LNCaP clone FGC (cell line): ENCODE data around the gene SLC10A7.

Experiments used
- DNase-seq: peaks from one replicate; pipeline ENCODE4 v3.0.0-alpha.2; 2011; ENCODE audit warnings: low read depth
- H3K4me3 ChIP-seq: 2 replicates; pipeline ENCODE4 v1.5.1; 2011; ENCODE audit warnings: mild to moderate bottlenecking, low read depth, low read length, control low read depth
- CTCF ChIP-seq: IDR thresholded peaks from 2 replicates; pipeline ENCODE4 v1.5.1; 2012; ENCODE audit warnings: mild to moderate bottlenecking; ENCODE audit not compliant: control insufficient read depth, insufficient read depth; ENCODE audit errors: extremely low read depth

The SLC10A7 gene

GRCh38 chr4:146407669-146408084 is 114.1 kb downstream of the SLC10A7 start:
- peak; percentile 55 for DNase-seq
- TF ChIP-seq CTCF = no peak
- H3K4me3 ChIP-seq = no peak overlapping the region

GRCh38 chr4:146407257-146407656 is 114.5 kb downstream of the SLC10A7 start:
- no peak overlapping the region for H3K4me3 ChIP-seq
- DNase-seq = peak; percentile 71
- no peak for TF ChIP-seq CTCF

GRCh38 chr4:146401274-146401673 is 120.5 kb downstream of the SLC10A7 start:
- no peak for DNase-seq
- no peak for TF ChIP-seq CTCF
- no peak overlapping the region for H3K4me3 ChIP-seq

GRCh38 chr4:146398896-146399445 is 122.8 kb downstream of the SLC10A7 start:
- no peak for TF ChIP-seq CTCF
- DNase-seq = no peak
- no peak overlapping the region for H3K4me3 ChIP-seq

- no peak overlapping the region for H3K4me3 ChIP-seq
- TF ChIP-seq CTCF = no peak
- no peak for DNase-seq
These were observed 123.3 kb downstream of the SLC10A7 start for GRCh38 chr4:146398404-146398803.

- TF ChIP-seq CTCF = no peak
- no peak for DNase-seq
- no peak overlapping the region for H3K4me3 ChIP-seq
These were observed 132.2 kb downstream of the SLC10A7 start for GRCh38 chr4:146389561-146389960.

- no peak for TF ChIP-seq CTCF
- no peak for DNase-seq
- no peak overlapping the region for H3K4me3 ChIP-seq
These were observed 139.5 kb downstream of the SLC10A7 start for GRCh38 chr4:146382194-146382593.
